ENCODE results near the gene TEF. TPM values are rescaled to one million over a fixed set of nuclear protein-coding genes. Genes with fewer than 3 reads are reported as not detected.
A peak's percentile ranks its signal among the peaks of the same experiment; 100 is the strongest.

Gene TEF
- total and polyA plus RNA-seq, 9 of the 15 experiments (the other 6 are each of a cell fraction or from before 2014, with no cell fraction given), result 0.04 to 3.1 (median 1.2) TPM

- TF ChIP-seq ASH1L (IDR thresholded peaks at IDR 0.05; ENCODE audit: borderline replicate concordance, low read depth, partially characterized antibody), result no peak
- TF ChIP-seq ZBTB26 (CRISPR knock-in tag; IDR thresholded peaks at IDR 0.05), result no peak
- TF ChIP-seq PTBP1 (IDR thresholded peaks at IDR 0.05; ENCODE audit: low read depth, low read length), result no peak
- no peak for TF ChIP-seq MTA3 (IDR thresholded peaks at IDR 0.05; ENCODE audit: borderline replicate concordance)
- no peak for TF ChIP-seq ZZZ3 (IDR thresholded peaks at IDR 0.05)
- no peak for TF ChIP-seq MNT (conservative IDR thresholded peaks at IDR 0.05)
- TF ChIP-seq ZNF395 (CRISPR knock-in tag; IDR thresholded peaks at IDR 0.05), result peak; percentile 51; the same call in 1 of the 2 replicates
- no peak for TF ChIP-seq TEAD2 (tag; IDR thresholded peaks at IDR 0.05)
- no peak for TF ChIP-seq ZNF655 (CRISPR knock-in tag; IDR thresholded peaks at IDR 0.05)
- TF ChIP-seq THRA (IDR thresholded peaks at IDR 0.05), result no peak
- TF ChIP-seq E2F5 (CRISPR knock-in tag; IDR thresholded peaks at IDR 0.05), result no peak
- TF ChIP-seq BRD4 (IDR thresholded peaks at IDR 0.05), result no peak
- no peak for TF ChIP-seq YY1 (IDR thresholded peaks at IDR 0.05; ENCODE audit: borderline replicate concordance in 1 of 3, control insufficient read depth in 1 of 3, extremely low read depth in 1 of 3, insufficient read depth in 3 of 3, insufficient read length in 1 of 3, insufficient replicate concordance in 2 of 3, low read depth in 1 of 3, low read length in 2 of 3)
- TF ChIP-seq ZNF449 (CRISPR knock-in tag; IDR thresholded peaks at IDR 0.05), result no peak
- peak; percentile 36; the same call in 1 of the 2 replicates for TF ChIP-seq ZBTB7A (IDR thresholded peaks at IDR 0.05; ENCODE audit: borderline replicate concordance, control insufficient read depth, low read depth, low read length)
- no peak for TF ChIP-seq ZNF785 (CRISPR knock-in tag; IDR thresholded peaks at IDR 0.05)
- TF ChIP-seq ZNF79 (CRISPR knock-in tag; IDR thresholded peaks at IDR 0.05; ENCODE audit: low read depth), result no peak
- TF ChIP-seq MAFG (tag; conservative IDR thresholded peaks at IDR 0.05), result no peak
Observed at GRCh38 chr22:41380993-41381328, 781 bp upstream of the TEF start (continued).
